ENCODE results near the gene ITIH4. TPM values are rescaled to one million over a fixed set of nuclear protein-coding genes. Genes with fewer than 3 reads are reported as not detected.

The ITIH4 gene
- total and polyA plus RNA-seq, 11 donors = 0.76 to 11.2 (median 4.2) TPM

GRCh38 chr3:52798978-52799476, 31.4 kb downstream of the ITIH4 start:
- no peaks in the 10 kb centered on the region for H3K36me3 ChIP-seq
- H3K27ac ChIP-seq = no peak overlapping the region
- intact Hi-C loops (cut with DNase I) = no loop called here
- no peak for DNase-seq
- 64 to 74% (median 66%) methylated on average over 9 to 14 of the region's 14 CpGs for WGBS, 4 donors
- H3K9me3 ChIP-seq = no peaks in the 10 kb centered on the region
- no peak overlapping the region for H3K4me3 ChIP-seq
- TF ChIP-seq CTCF (IDR thresholded peaks at IDR 0.05) (peak in 10 of 12 donors; percentile 14 to 48 (median 32)), POLR2A (IDR thresholded peaks at IDR 0.05) (no peak)
- H3K4me1 ChIP-seq = no peaks in the 10 kb centered on the region
- ATAC-seq = no peak
- no peaks in the 10 kb centered on the region for H3K27me3 ChIP-seq

- no peak overlapping the region for H3K27ac ChIP-seq
- ATAC-seq (no peak), DNase-seq (no peak)
- no peaks in the 10 kb centered on the region for H3K36me3 ChIP-seq
- H3K4me1 ChIP-seq = no peaks in the 10 kb centered on the region
- 77 to 85% (median 81%) methylated on average over 7 to 10 of the region's 10 CpGs for WGBS, 4 donors
- H3K9me3 ChIP-seq = no peaks in the 10 kb centered on the region
- TF ChIP-seq CTCF (IDR thresholded peaks at IDR 0.05) (no peak), POLR2A (IDR thresholded peaks at IDR 0.05) (no peak)
- intact Hi-C loops (cut with DNase I) = no loop called here
- no peaks in the 10 kb centered on the region for H3K27me3 ChIP-seq
- no peak overlapping the region for H3K4me3 ChIP-seq
These were observed 32.0 kb downstream of the ITIH4 start for GRCh38 chr3:52798376-52798977.

GRCh38 chr3:52796411-52796810, 34.1 kb downstream of the ITIH4 start:
- H3K27ac ChIP-seq = no peak overlapping the region
- no peaks in the 10 kb centered on the region for H3K4me1 ChIP-seq
- DNase-seq (no peak), ATAC-seq (no peak)
- no peaks in the 10 kb centered on the region for H3K27me3 ChIP-seq
- TF ChIP-seq CTCF (IDR thresholded peaks at IDR 0.05) = no peak
- TF ChIP-seq POLR2A (IDR thresholded peaks at IDR 0.05) = no peak
- H3K4me3 ChIP-seq = no peak overlapping the region
- H3K9me3 ChIP-seq = no peaks in the 10 kb centered on the region
- WGBS, 4 donors = 83 to 95% (median 93%) methylated on average over 5 to 9 of the region's 9 CpGs
- H3K36me3 ChIP-seq = no peaks in the 10 kb centered on the region
- intact Hi-C loops (cut with DNase I) = no loop called here

GRCh38 chr3:52795298-52795900, 35.1 kb downstream of the ITIH4 start:
- Histone ChIP-seq H3K27me3 (no peaks in the 10 kb centered on the region), H3K36me3 (no peaks in the 10 kb centered on the region), H3K4me3 (no peak overlapping the region), H3K9me3 (no peaks in the 10 kb centered on the region), H3K27ac (no peak overlapping the region), H3K4me1 (no peaks in the 10 kb centered on the region)
- TF ChIP-seq POLR2A (IDR thresholded peaks at IDR 0.05) (no peak), CTCF (IDR thresholded peaks at IDR 0.05) (no peak)
- ATAC-seq (no peak), DNase-seq (no peak)
- 56 to 69% (median 61%) methylated on average over 4 to 9 of the region's 9 CpGs for WGBS, 4 donors
- intact Hi-C loops (cut with DNase I) = no loop called here

Data from heart left ventricle (tissue), 16 donors.